ENCODE results near the gene KRTAP24-1.

Gene KRTAP24-1

GRCh38 chr21:30234050-30234449 lies 48.7 kb downstream of the KRTAP24-1 start:
- no peak for DNase-seq (ENCODE audit: low spot score)

GRCh38 chr21:30233228-30234020 lies 49.3 kb downstream of the KRTAP24-1 start:
- no peak for DNase-seq (ENCODE audit: low spot score)

GRCh38 chr21:30232011-30232410 lies 50.7 kb downstream of the KRTAP24-1 start:
- DNase-seq (ENCODE audit: low spot score) = no peak

Data from hematopoietic multipotent progenitor cell treated with erythropoietin and hydrocortisone succinate and interleukin-3 and kit ligand, for 15 days (in vitro differentiated cells).